ENCODE data around the gene MVP. TPM values are rescaled to one million over a fixed set of nuclear protein-coding genes. Genes with fewer than 3 reads are reported as not detected.

The MVP gene
- total RNA-seq, 6 experiments from 2014 or later: 234 to 296 (median 268) TPM

DNA sequence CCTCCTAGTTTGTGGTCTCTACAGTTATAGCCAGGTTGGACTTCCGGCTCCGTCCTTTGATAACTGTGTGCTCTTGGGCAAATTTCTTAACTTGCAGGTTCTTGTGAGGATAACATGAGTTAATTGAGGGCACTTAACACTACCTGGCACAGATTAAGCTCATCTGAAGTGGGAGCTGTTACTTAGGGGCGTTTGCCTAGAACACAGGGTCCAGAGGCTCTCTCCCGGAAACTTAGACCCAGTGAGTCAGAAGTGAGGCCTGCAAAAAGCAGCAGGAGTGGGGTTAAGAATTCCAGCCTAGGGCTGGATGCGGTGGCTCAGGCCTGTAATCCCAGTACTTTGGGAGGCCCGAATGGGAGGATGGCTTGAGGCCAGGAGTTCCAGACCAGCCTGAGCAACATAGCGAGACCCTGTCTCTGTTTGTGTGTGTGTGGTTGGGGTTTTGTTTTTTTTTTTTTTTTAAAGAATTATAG is 1.4 kb downstream of the MVP start:
- TF ChIP-seq, protein P1, sequence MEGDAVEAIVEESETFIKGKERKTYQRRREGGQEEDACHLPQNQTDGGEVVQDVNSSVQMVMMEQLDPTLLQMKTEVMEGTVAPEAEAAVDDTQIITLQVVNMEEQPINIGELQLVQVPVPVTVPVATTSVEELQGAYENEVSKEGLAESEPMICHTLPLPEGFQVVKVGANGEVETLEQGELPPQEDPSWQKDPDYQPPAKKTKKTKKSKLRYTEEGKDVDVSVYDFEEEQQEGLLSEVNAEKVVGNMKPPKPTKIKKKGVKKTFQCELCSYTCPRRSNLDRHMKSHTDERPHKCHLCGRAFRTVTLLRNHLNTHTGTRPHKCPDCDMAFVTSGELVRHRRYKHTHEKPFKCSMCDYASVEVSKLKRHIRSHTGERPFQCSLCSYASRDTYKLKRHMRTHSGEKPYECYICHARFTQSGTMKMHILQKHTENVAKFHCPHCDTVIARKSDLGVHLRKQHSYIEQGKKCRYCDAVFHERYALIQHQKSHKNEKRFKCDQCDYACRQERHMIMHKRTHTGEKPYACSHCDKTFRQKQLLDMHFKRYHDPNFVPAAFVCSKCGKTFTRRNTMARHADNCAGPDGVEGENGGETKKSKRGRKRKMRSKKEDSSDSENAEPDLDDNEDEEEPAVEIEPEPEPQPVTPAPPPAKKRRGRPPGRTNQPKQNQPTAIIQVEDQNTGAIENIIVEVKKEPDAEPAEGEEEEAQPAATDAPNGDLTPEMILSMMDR (IDR thresholded peaks at IDR 0.05): no peak
- H3K4me3 Mint-ChIP-seq: peak overlapping the region; percentile 98
- H3K27ac Mint-ChIP-seq: peak overlapping the region; percentile 99
- peaks cover 85% of the 10 kb centered on the region for H3K4me1 Mint-ChIP-seq (ENCODE audit: low read depth)
- DNase-seq: peak; percentile 80
- H3K27me3 Mint-ChIP-seq (ENCODE audit: insufficient read depth): peaks cover 10% of the 10 kb centered on the region
- no peaks in the 10 kb centered on the region for H3K9me3 Mint-ChIP-seq
- H3K36me3 Mint-ChIP-seq (ENCODE audit: low read depth): peaks cover 41% of the 10 kb centered on the region

- DNase-seq: peak; percentile 82
- peaks cover 66% of the 10 kb centered on the region for H3K4me1 Mint-ChIP-seq (ENCODE audit: low read depth)
- peaks cover 5% of the 10 kb centered on the region for H3K27me3 Mint-ChIP-seq (ENCODE audit: insufficient read depth)
- H3K27ac Mint-ChIP-seq: peak overlapping the region; percentile 97
- peak overlapping the region; percentile 98 for H3K4me3 Mint-ChIP-seq
- peaks cover 27% of the 10 kb centered on the region for H3K36me3 Mint-ChIP-seq (ENCODE audit: low read depth)
- TF ChIP-seq, protein P1 (IDR thresholded peaks at IDR 0.05): no peak
- H3K9me3 Mint-ChIP-seq: no peaks in the 10 kb centered on the region
These were observed 4.4 kb downstream of the MVP start for GRCh38 chr16:29824589-29825144.

GRCh38 chr16:29825145-29826044 is 5.1 kb downstream of the MVP start:
- Mint-ChIP-seq H3K27ac (peak overlapping the region; percentile 97), H3K36me3 (ENCODE audit: low read depth) (peaks cover 23% of the 10 kb centered on the region), H3K4me1 (ENCODE audit: low read depth) (peaks cover 61% of the 10 kb centered on the region), H3K4me3 (peak overlapping the region; percentile 98), H3K9me3 (no peaks in the 10 kb centered on the region), H3K27me3 (ENCODE audit: insufficient read depth) (peaks cover 5% of the 10 kb centered on the region)
- peak; percentile 74 for DNase-seq
- TF ChIP-seq, protein P1 (IDR thresholded peaks at IDR 0.05): no peak

- Mint-ChIP-seq H3K9me3 (no peaks in the 10 kb centered on the region), H3K4me3 (peak overlapping the region; percentile 98; the same call in 1 of the 2 replicates), H3K4me1 (ENCODE audit: low read depth) (peaks cover 61% of the 10 kb centered on the region), H3K36me3 (ENCODE audit: low read depth) (peaks cover 18% of the 10 kb centered on the region), H3K27me3 (ENCODE audit: insufficient read depth) (peaks cover 6% of the 10 kb centered on the region), H3K27ac (peak overlapping the region; percentile 97)
- TF ChIP-seq, protein P1 (IDR thresholded peaks at IDR 0.05): no peak
- no peak for DNase-seq
These were observed 6.1 kb downstream of the MVP start for GRCh38 chr16:29826342-29826695.

GRCh38 chr16:29830774-29831173 is 10.5 kb downstream of the MVP start:
- no peak for DNase-seq
- Mint-ChIP-seq H3K27ac (no peak overlapping the region), H3K4me1 (ENCODE audit: low read depth) (peaks cover 20% of the 10 kb centered on the region), H3K36me3 (ENCODE audit: low read depth) (peaks cover 25% of the 10 kb centered on the region), H3K4me3 (no peak overlapping the region), H3K27me3 (ENCODE audit: insufficient read depth) (peaks cover 3% of the 10 kb centered on the region), H3K9me3 (no peaks in the 10 kb centered on the region)
- TF ChIP-seq, protein P1 (IDR thresholded peaks at IDR 0.05): no peak

Measured in HFFc6 (cell line).